Activated CD8-positive, alpha-beta memory T cell treated with anti-CD3 and anti-CD28 coated beads for 48 hours (primary cell): ENCODE results near the gene CCDC32.

ENCODE experiments used
- DNase-seq, 3 experiments: peaks; one replicate each; pipeline ENCODE4 v3.0.0-alpha.2; 2020; ENCODE audit warnings: low read depth in 2 of 3, low spot score in 2 of 3

Gene CCDC32

DNA sequence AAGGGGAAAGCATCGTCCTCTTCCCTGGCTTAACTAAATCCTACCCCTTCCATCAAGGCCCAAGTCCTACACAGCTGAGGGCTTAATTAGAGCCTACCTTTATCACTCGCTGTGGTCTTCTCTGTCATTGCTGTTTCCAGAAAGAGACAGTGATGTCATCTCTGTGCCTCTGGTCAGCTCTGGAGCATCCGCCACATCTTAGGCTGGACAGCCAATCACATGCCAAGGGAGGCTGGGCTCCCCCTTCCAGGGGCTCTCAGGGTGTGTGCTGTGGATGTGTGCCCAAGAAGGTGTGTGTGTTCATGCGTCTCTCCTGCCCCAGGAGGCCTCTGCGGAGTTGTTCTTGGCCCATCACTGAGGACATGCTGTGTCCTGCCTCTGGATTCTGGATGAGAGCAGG, 51.2 kb downstream of the CCDC32 start:
- no peak for DNase-seq

DNA sequence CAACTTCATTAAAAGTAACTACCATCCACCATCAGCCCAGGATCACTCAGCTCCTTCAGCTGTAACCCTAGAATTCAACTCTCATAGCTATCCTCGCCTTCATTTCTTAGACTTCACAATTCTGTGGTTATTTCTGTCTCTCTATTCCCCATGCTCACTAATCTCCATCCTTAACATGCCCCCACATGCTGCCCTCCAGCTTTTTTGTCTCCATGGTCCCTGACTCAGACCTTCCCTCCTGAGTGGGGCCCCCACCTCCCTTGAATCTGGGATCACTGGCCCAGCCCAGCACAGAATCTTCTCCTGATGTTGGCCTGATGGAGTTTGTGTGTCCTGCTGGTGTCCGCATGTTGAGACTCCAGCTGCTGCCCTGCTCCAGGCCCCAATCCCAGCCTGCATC, 52.4 kb downstream of the CCDC32 start:
- no peak for DNase-seq

DNA sequence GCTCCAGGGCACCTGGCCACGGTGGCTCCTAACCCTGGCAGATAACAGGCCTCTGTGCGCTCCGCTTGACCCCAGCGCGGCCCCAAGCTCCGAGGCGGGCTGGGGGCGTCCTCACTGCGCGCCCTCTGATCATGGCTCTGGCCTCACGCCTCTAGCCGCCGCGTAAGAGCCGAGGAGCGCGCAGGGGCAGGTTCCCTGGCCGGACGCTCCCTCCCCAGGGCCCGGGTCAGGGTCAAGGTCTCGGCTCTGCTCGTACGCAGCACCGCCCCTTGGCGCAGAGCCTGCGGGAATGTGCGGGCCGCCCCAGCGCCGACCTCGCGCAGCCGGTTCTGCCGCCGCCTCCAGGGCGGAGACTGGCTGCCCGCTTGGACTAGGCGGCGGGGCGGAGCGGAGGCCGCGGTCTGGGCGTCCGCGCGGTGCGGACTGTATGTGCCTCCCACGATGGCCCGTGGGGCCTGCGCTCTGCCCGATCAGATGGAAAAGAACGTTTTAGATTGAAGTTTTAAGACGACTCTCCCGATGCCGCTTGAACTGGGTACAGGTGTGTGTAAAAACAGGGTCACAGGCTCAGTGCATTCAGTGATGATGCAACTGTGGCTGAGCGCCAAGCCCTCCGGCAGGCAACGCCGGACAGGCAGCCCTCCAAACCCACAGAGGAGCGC, 53.2 kb downstream of the CCDC32 start:
- no peak for DNase-seq

DNA sequence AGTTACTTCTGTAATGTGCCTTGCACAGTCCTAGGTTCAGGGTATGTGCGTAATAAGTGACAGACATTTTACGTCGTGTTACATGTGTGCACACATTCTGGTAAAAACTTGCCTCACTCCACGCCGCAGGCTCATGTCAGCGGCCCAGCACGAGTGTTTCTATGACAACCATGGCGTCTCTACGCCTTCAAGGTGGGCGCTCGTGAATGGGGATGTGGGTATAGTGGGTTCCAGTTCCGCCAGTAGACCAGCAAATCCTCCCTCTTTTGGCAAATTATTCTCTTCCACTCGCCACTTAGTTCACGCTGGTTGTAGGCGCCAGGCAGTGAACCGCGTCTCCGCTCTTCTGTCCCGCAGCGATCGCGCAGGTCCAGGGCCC, 53.8 kb downstream of the CCDC32 start:
- no peak for DNase-seq

DNA sequence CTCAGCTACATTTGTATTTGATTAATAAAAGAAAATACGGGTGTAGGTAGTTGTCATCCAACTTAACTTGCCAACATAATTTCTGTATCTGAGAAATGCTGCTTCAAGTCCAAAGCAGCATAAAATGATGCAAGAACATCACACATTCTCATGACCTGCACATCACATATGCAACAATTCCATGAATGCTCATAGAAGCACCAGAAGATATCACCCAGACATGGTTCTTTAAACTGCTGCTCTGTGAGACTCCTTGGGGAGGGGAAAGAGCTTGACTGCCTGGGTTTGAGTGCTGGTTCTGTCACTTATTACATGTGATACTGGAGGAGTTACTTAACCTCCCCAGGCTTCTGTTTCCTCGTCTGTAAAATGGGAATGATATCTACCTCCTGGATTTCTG, 54.6 kb downstream of the CCDC32 start:
- DNase-seq: no peak

DNA sequence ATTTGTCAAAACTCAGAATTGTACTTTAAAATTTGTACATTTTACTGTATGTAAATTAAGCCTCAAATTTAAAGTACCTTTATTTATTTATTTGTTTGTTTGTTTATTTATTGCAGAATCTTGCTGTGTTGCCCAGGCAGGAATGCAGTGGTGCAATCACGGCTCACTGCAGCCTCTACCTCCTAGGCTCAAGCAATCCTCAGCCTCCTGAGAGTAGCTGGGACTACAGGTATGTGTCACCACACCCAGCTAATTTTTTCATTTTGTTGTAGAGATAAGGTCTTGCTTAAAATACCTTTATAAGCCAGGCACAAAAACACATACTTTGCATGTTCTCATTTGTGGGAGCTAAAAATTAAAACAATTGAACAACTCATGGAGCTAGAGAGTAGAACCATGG, 56.6 kb downstream of the CCDC32 start:
- DNase-seq: no peak

DNA sequence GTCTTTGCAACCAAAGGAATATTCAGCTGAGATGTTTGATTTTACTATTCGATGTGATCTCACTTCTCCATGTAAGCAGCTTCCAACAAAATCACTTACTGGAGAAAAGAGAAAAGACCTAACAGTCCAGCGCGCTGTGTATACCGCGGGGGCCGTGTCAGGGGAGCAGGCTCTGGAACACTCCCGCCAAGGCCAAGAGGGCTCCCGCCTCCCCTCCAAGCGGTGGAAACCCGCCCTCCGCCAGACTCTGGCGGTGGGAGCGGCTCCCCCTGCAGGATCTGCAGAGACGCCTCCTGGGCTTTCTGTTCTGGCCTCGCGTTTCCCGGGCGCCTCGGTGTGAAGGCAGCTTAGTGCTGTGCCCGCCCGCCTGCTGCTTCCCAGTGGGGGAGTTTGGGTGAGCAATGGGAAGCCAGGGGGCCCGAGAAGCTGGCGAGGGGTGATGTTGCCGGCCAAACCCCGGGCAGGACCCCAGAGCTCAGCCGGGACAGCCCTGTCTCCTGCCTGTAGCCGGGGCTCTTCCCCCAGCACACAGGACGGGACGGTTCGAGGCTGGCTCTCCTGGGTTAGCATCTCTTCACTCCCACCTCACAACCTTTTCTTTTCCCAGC, 57.8 kb downstream of the CCDC32 start:
- DNase-seq: peak; percentile 30 to 59 (median 43)
